Neutrophil (primary cell): Measurements from ENCODE around the gene SEPHS2.

Experiments
- H3K27ac ChIP-seq: fragments of 200-600 bp; sonication (generic); 2 replicates; pipeline ENCODE4 v1.5.1; 2016; ENCODE audit warnings: mild to moderate bottlenecking, moderate library complexity
- H3K27me3 ChIP-seq: fragments of 200-600 bp; sonication (generic); 2 replicates; pipeline ENCODE4 v1.6.0; 2016; ENCODE audit warnings: mild to moderate bottlenecking
- H3K36me3 ChIP-seq: fragments of 200-600 bp; sonication (generic); 2 replicates; pipeline ENCODE4 v1.5.1; 2017
- H3K4me1 ChIP-seq, 2 experiments: fragments of 200-600 bp in 1 of 2; sonication (generic) in 1 of 2; 1 replicate in 1 of 2; 2 replicates in 1 of 2; pipeline versions ENCODE4 v1.5.1 to v1.6.1; 2013 to 2016; ENCODE audit warnings: low read depth in 1 of 2, low read length in 1 of 2, mild to moderate bottlenecking in 1 of 2, moderate library complexity in 1 of 2; ENCODE audit not compliant: control insufficient read depth in 1 of 2, insufficient read depth in 1 of 2
- H3K4me3 ChIP-seq, 2 experiments: fragments of 200-600 bp in 1 of 2; sonication (generic) in 1 of 2; 1 replicate in 1 of 2; 2 replicates in 1 of 2; pipeline ENCODE4 v1.5.1; 2013 to 2016; ENCODE audit warnings: low read depth in 1 of 2, low read length in 1 of 2, mild to moderate bottlenecking in 1 of 2, moderate library complexity in 1 of 2
- H3K9me3 ChIP-seq: fragments of 200-600 bp; sonication (generic); 2 replicates; pipeline ENCODE4 v1.5.1; 2016
- TF ChIP-seq, protein P1 (sequence below): fragments of 200-600 bp; sonication (generic); IDR thresholded peaks from 2 replicates; pipeline ENCODE4 v1.5.1; 2016; ENCODE audit warnings: antibody characterized with exemption

The SEPHS2 gene

GRCh38 chr16:30413112-30413806 is 32.4 kb downstream of the SEPHS2 start:
- no peaks in the 10 kb centered on the region for H3K9me3 ChIP-seq
- no peaks in the 10 kb centered on the region for H3K36me3 ChIP-seq
- no peaks in the 10 kb centered on the region for H3K27me3 ChIP-seq
- TF ChIP-seq, protein P1, sequence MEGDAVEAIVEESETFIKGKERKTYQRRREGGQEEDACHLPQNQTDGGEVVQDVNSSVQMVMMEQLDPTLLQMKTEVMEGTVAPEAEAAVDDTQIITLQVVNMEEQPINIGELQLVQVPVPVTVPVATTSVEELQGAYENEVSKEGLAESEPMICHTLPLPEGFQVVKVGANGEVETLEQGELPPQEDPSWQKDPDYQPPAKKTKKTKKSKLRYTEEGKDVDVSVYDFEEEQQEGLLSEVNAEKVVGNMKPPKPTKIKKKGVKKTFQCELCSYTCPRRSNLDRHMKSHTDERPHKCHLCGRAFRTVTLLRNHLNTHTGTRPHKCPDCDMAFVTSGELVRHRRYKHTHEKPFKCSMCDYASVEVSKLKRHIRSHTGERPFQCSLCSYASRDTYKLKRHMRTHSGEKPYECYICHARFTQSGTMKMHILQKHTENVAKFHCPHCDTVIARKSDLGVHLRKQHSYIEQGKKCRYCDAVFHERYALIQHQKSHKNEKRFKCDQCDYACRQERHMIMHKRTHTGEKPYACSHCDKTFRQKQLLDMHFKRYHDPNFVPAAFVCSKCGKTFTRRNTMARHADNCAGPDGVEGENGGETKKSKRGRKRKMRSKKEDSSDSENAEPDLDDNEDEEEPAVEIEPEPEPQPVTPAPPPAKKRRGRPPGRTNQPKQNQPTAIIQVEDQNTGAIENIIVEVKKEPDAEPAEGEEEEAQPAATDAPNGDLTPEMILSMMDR: no peak
- no peak overlapping the region for H3K4me3 ChIP-seq
- no peak overlapping the region for H3K27ac ChIP-seq
- H3K4me1 ChIP-seq: peaks cover 10 to 21% of the 10 kb centered on the region in 2 experiments

DNA sequence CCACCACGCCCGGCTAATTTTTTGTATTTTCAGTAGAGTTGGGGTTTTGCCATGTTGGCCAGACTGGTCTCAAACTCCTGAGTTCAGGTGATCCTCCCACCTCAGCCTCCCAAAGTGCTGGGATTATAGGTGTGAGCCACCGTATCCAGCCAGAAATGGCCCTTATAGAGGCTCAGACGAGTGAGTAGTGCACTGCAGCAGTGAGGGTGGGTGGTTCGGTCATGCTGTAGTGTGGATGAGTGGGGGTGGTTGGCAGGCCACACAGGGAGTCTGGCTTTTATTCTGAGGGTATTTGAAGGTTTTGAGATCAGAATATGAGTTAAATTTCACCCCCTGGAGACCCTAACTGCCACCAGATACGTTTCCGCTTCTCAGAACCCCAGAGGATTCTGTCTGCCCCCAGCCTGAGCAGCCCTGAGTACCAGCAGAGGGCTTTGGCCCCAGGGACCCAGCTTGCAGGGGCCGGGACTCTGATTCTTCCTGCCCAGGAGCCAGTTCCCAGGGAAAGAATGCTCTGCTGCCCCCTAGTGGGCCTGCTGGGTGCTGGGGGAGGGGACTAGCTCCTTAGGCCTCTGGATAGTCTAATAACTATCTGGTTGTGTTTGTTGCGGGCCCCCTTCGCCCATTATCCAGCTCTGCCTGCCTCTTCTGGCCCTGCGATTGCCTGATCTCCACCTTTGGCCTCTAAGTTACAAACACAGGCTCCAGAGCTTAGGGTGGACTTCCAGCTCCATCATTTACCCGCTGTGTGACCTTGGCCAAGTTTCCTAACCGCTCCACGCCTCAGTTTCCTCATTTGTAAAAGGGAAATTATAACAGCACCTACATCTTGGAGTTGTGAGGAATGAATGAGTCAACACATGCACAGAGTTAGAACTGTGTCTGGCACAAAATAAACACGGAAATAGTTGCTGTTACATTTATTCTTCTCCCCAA is 36.3 kb downstream of the SEPHS2 start:
- H3K27me3 ChIP-seq: peaks cover 7% of the 10 kb centered on the region
- H3K27ac ChIP-seq: peak overlapping the region; percentile 31
- H3K4me1 ChIP-seq: peaks cover 10 to 24% of the 10 kb centered on the region in 2 experiments
- no peaks in the 10 kb centered on the region for H3K9me3 ChIP-seq
- H3K4me3 ChIP-seq: no peak overlapping the region
- no peaks in the 10 kb centered on the region for H3K36me3 ChIP-seq
- TF ChIP-seq, protein P1: peak; percentile 93

DNA sequence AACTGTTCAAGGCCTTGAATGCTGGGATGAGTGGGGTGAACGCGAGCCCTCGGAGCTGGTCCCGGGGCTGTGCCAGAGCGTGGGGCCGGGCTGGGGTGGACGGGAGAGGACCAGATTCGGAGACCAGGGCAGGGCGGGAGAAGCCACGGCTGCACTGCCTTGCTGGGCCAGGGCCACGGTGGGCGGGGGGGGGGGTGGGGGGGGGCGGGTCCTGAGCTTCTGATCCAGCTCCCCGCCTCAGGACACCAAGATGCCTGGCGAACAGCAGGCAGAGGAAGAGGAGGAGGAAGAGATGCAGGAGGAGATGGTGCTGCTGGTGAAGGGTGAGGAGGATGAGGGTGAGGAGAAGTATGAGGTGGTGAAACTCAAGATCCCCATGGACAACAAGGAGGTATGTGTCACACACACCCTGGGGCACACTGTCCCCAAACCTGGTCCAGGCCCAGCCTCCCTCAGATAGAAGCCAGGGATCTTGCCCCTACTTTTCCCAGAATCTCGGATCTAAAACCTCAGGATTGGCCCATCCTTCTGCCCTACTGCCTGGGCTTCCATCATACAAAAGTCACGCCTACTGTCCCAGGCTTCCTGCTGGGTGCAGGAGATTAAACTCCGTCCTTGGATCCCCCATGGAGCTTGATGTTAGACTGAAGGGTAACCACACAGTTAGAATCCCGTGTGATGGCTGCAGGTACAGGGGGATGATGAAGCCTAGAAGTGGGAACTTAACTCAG is 37.7 kb downstream of the SEPHS2 start:
- peak overlapping the region; percentile 65 to 84 for H3K4me3 ChIP-seq

GRCh38 chr16:30407102-30407803 is 38.4 kb downstream of the SEPHS2 start, which contains the start of gene ZNF771:
Gene ZNF771 (plus strand): TSS chr16:30407606. CDS start chr16:30408054, 448 bp downstream.
- no peaks in the 10 kb centered on the region for H3K36me3 ChIP-seq
- H3K4me3 ChIP-seq: peak within 1 kb of the TSS; percentile 65 to 84
- H3K27me3 ChIP-seq: peaks cover 7% of the 10 kb centered on the region
- TF ChIP-seq, protein P1: no peak
- peak within 1 kb of the TSS; percentile 41 for H3K27ac ChIP-seq
- peaks cover 19 to 38% of the 10 kb centered on the region in 2 experiments for H3K4me1 ChIP-seq
- H3K9me3 ChIP-seq: no peaks in the 10 kb centered on the region

More for the DNA sequence above, 37.7 kb downstream of the SEPHS2 start:
- TF ChIP-seq, protein P1: no peak
- peaks cover 15 to 32% of the 10 kb centered on the region in 2 experiments for H3K4me1 ChIP-seq
- H3K27me3 ChIP-seq: peaks cover 7% of the 10 kb centered on the region
- H3K27ac ChIP-seq: peak overlapping the region; percentile 41
- no peaks in the 10 kb centered on the region for H3K36me3 ChIP-seq
- H3K9me3 ChIP-seq: no peaks in the 10 kb centered on the region

- TF ChIP-seq, protein P1: no peak
- H3K27me3 ChIP-seq: peaks cover 7% of the 10 kb centered on the region
- peak overlapping the region; percentile 41 for H3K27ac ChIP-seq
- no peaks in the 10 kb centered on the region for H3K36me3 ChIP-seq
- peak overlapping the region; percentile 65 to 84 for H3K4me3 ChIP-seq
- H3K4me1 ChIP-seq: peaks cover 19 to 38% of the 10 kb centered on the region in 2 experiments
- H3K9me3 ChIP-seq: no peaks in the 10 kb centered on the region
These were observed 38.9 kb downstream of the SEPHS2 start for GRCh38 chr16:30406795-30407101.
